ENCODE data around the gene FOLH1.
"Not testable (repeated sequence)": the region's sequence is repeated elsewhere in the genome, so short reads cannot be mapped to it uniquely, and the experiment has no call there.

Gene FOLH1

DNA sequence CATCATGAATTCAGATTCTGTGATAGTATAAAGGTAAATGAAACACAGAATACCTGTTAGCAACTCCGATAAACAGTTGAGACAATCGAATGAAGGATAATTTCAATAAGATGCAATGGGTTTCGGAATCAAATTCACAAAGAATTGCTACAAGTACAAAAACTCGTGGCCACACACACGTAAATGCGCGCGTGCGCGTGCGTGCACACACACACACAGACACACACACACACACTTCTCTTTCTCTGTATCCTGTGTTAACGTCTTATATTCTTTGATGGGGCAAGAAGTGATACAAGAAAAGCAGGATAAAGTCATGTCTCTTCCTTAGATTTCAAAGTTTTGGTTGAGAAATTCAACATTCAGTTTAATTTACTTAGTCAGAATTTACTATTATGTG is 57.2 kb downstream of the FOLH1 start:
- DNase-seq (ENCODE audit: low read depth), result no peak
- TF ChIP-seq, protein P1, sequence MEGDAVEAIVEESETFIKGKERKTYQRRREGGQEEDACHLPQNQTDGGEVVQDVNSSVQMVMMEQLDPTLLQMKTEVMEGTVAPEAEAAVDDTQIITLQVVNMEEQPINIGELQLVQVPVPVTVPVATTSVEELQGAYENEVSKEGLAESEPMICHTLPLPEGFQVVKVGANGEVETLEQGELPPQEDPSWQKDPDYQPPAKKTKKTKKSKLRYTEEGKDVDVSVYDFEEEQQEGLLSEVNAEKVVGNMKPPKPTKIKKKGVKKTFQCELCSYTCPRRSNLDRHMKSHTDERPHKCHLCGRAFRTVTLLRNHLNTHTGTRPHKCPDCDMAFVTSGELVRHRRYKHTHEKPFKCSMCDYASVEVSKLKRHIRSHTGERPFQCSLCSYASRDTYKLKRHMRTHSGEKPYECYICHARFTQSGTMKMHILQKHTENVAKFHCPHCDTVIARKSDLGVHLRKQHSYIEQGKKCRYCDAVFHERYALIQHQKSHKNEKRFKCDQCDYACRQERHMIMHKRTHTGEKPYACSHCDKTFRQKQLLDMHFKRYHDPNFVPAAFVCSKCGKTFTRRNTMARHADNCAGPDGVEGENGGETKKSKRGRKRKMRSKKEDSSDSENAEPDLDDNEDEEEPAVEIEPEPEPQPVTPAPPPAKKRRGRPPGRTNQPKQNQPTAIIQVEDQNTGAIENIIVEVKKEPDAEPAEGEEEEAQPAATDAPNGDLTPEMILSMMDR (conservative IDR thresholded peaks at IDR 0.05; ENCODE audit: low read length), result no peak

DNA sequence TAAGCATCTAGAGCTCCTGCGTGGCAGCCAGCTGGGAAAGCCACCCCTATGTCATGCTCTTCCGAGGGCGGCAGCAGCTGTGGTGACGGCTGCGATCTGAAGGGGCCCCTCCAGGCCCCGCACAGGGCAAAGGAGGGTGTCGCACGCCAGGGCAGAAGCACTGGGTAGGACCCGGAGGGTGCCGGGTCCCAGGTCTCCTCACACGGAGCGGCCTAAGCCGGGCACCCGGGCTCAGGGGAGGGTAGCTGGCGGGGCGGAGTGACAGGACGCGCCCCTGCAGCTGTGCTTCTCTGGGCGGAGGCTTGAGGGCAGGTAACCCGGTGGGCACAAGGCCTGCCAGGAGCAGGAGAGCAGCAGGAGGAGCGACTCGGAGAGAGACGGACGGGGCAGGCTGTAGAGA is 106.0 kb downstream of the FOLH1 start:
- not testable (repeated sequence) for DNase-seq (ENCODE audit: low read depth); H3K4me3 ChIP-seq (ENCODE audit: low read length)

More for the DNA sequence above, 57.2 kb downstream of the FOLH1 start:
- no peak overlapping the region for H3K4me3 ChIP-seq (ENCODE audit: low read length)
